Peyer's patch (tissue), 4 donors: ENCODE data around the gene MTNR1A.

Source experiments
- POLR2A ChIP-seq, 2 donors: fragments of 450-650 bp; IDR thresholded peaks; one replicate each; pipeline ENCODE4 v1.5.1; 2017; ENCODE audit warnings: antibody characterized with exemption in 2 of 2, mild to moderate bottlenecking in 2 of 2, moderate library complexity in 2 of 2
- TF ChIP-seq, protein P1 (sequence below), 6 experiments: fragments of 450-650 bp in 4 of 6; fragments of 200-600 bp in 2 of 6; sonication (generic) in 1 of 6; IDR thresholded peaks; one replicate each; pipeline ENCODE4 v1.5.1; 2017 to 2019; ENCODE audit warnings: antibody characterized with exemption in 6 of 6, mild to moderate bottlenecking in 3 of 6, moderate library complexity in 1 of 6

DNA sequence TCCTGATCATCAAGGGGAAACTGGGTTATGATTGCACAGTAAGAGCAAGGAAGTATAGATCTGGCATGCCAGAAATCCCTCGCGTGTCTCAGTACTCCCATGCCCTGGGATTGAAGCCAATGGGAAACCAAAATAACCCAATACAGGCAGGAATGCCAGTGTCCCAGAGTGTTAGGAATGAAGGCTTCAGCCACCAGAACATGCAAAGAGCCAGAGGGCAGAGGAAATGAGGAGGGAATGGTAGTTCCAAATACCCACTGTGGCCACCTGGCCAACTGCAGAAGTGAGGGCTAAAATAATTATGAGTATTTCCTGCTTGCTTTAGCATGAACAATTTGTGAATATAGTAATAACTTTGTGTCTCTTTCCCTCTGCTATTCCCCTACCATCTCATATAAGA lies 12.2 kb downstream of the MTNR1A start:
- TF ChIP-seq, protein P1, sequence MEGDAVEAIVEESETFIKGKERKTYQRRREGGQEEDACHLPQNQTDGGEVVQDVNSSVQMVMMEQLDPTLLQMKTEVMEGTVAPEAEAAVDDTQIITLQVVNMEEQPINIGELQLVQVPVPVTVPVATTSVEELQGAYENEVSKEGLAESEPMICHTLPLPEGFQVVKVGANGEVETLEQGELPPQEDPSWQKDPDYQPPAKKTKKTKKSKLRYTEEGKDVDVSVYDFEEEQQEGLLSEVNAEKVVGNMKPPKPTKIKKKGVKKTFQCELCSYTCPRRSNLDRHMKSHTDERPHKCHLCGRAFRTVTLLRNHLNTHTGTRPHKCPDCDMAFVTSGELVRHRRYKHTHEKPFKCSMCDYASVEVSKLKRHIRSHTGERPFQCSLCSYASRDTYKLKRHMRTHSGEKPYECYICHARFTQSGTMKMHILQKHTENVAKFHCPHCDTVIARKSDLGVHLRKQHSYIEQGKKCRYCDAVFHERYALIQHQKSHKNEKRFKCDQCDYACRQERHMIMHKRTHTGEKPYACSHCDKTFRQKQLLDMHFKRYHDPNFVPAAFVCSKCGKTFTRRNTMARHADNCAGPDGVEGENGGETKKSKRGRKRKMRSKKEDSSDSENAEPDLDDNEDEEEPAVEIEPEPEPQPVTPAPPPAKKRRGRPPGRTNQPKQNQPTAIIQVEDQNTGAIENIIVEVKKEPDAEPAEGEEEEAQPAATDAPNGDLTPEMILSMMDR (IDR thresholded peaks at IDR 0.05): no peak
- no peak for TF ChIP-seq POLR2A (IDR thresholded peaks at IDR 0.05)
